Measurements from ENCODE around the gene TMEM184B. TPM values are rescaled to one million over a fixed set of nuclear protein-coding genes. Genes with fewer than 3 reads are reported as not detected.

TMEM184B gene
- polyA plus RNA-seq, 2 of the 4 experiments (the other 2 are of a cell fraction), result 22.2 to 36.8 TPM

GRCh38 chr22:38189104-38189503 lies 83.7 kb downstream of the TMEM184B start:
- H3K27ac ChIP-seq, result no peak overlapping the region
- no peak for FAIRE-seq
- H3K4me1 ChIP-seq, result peaks cover 12% of the 10 kb centered on the region
- CTCF ChIA-PET, result interaction anchor here (1.2 kb wide), 1 partner anchor 74 kb away, joined by 3 read pairs; no protein-coding TSS in a partner anchor
- TF ChIP-seq NR3C1 (IDR thresholded peaks at IDR 0.05) (no peak), GATA3 (IDR thresholded peaks at IDR 0.05; ENCODE audit: borderline replicate concordance) (no peak), HOXB13 (CRISPR knock-in tag; IDR thresholded peaks at IDR 0.05; ENCODE audit: low read depth) (no peak), CHD4 (IDR thresholded peaks at IDR 0.05; ENCODE audit: borderline replicate concordance) (no peak), RNF2 (IDR thresholded peaks at IDR 0.05; ENCODE audit: borderline replicate concordance, low read depth) (no peak), RAD21 (conservative IDR thresholded peaks at IDR 0.05 in 1 of 2, IDR thresholded peaks at IDR 0.05 in 1 of 2) (no peak), JUNB (IDR thresholded peaks at IDR 0.05) (no peak), ZNF302 (CRISPR knock-in tag; IDR thresholded peaks at IDR 0.05) (no peak)
- POLR2A ChIA-PET, result no interaction called here
- 60% methylated on average over 3 of the region's 3 CpGs for WGBS (ENCODE audit: missing lambda C conversion rate)
- H3K4me2 ChIP-seq, result no peak overlapping the region
- no peaks in the 10 kb centered on the region for H3K9me3 ChIP-seq
- no peak for DNase-seq (ENCODE audit: low read depth in 1 of 2, low spot score in 1 of 2)
- no peak for ATAC-seq
- no peak overlapping the region for H3K4me3 ChIP-seq

GRCh38 chr22:38187413-38188212 lies 85.2 kb downstream of the TMEM184B start:
- ChIA-PET CTCF (interaction anchor here (1.2 kb wide), 1 partner anchor 73 kb away, joined by 3 read pairs; no protein-coding TSS in a partner anchor), POLR2A (no interaction called here)
- Histone ChIP-seq H3K27ac (peak overlapping the region in 1 of 2 experiments; percentile 54; a peak in 3 of 6 replicates), H3K9me3 (no peaks in the 10 kb centered on the region), H3K4me2 (peak overlapping the region; percentile 36), H3K4me1 (peaks cover 12% of the 10 kb centered on the region), H3K4me3 (no peak overlapping the region)
- DNase-seq (ENCODE audit: low read depth in 1 of 2, low spot score in 1 of 2) (no peak), FAIRE-seq (no peak), ATAC-seq (no peak)
- peak in 1 of 2 experiments; percentile 61; a peak in 2 of 4 replicates for TF ChIP-seq CEBPB (IDR thresholded peaks at IDR 0.05)
- TF ChIP-seq FOSB (CRISPR knock-in tag; IDR thresholded peaks at IDR 0.05), result no peak
- 47% methylated on average over 10 of the region's 10 CpGs for WGBS (ENCODE audit: missing lambda C conversion rate)

GRCh38 chr22:38186429-38186828 lies 86.4 kb downstream of the TMEM184B start:
- Histone ChIP-seq H3K4me1 (peaks cover 12% of the 10 kb centered on the region), H3K4me2 (no peak overlapping the region), H3K27ac (no peak overlapping the region), H3K4me3 (no peak overlapping the region), H3K9me3 (no peaks in the 10 kb centered on the region)
- ChIA-PET POLR2A (no interaction called here), CTCF (interaction anchor here (1.0 kb wide), 1 partner anchor 166 kb away, joined by 3 read pairs; no protein-coding TSS in a partner anchor)
- ATAC-seq, result no peak
- TF ChIP-seq HOXA7 (CRISPR knock-in tag; IDR thresholded peaks at IDR 0.05), result no peak
- no peak for DNase-seq (ENCODE audit: low read depth in 1 of 2, low spot score in 1 of 2)
- FAIRE-seq, result no peak
- 79% methylated on average over 5 of the region's 5 CpGs for WGBS (ENCODE audit: missing lambda C conversion rate)

- Histone ChIP-seq H3K4me3 (no peak overlapping the region), H3K27ac (no peak overlapping the region), H3K4me2 (no peak overlapping the region), H3K9me3 (no peaks in the 10 kb centered on the region), H3K4me1 (peaks cover 25% of the 10 kb centered on the region)
- DNase-seq (ENCODE audit: low read depth in 1 of 2, low spot score in 1 of 2), result no peak
- 79% methylated on average over 6 of the region's 7 CpGs for WGBS (ENCODE audit: missing lambda C conversion rate)
- no peak for ATAC-seq
- ChIA-PET POLR2A (no interaction called here), CTCF (no interaction called here)
- FAIRE-seq, result no peak
- no peak for TF ChIP-seq HDAC2 (IDR thresholded peaks at IDR 0.05)
- TF ChIP-seq SMC3 (IDR thresholded peaks at IDR 0.05), result no peak
- no peak for TF ChIP-seq KDM1A (IDR thresholded peaks at IDR 0.05; ENCODE audit: low read depth)
- TF ChIP-seq CBX8 (IDR thresholded peaks at IDR 0.05), result no peak
- no peak for TF ChIP-seq TFCP2L1 (CRISPR knock-in tag; IDR thresholded peaks at IDR 0.05)
Observed at GRCh38 chr22:38184788-38185187, 88.0 kb downstream of the TMEM184B start.
